CD14-positive monocyte (primary cell): Measurements from ENCODE around the gene TARBP1. TPM values are rescaled to one million over a fixed set of nuclear protein-coding genes. Genes with fewer than 3 reads are reported as not detected.

ENCODE experiments used
- DNase-seq, 3 donors: peaks; one replicate each; pipeline ENCODE4 v3.0.0-alpha.2; 2011 to 2022
- H2AFZ ChIP-seq: 2 replicates; pipeline ENCODE4 v1.6.0; 2012; ENCODE audit warnings: mild to moderate bottlenecking, low read depth, low read length, inconsistent platforms; ENCODE audit not compliant: insufficient read depth, poor library complexity, severe bottlenecking
- H3K27ac ChIP-seq, 2 donors: 1 replicate in 1 of 2; 2 replicates in 1 of 2; pipeline ENCODE4 v1.5.1; 2012 to 2013; ENCODE audit warnings: low read length in 2 of 2, control low read depth in 1 of 2, inconsistent platforms in 1 of 2, low read depth in 1 of 2, mild to moderate bottlenecking in 1 of 2
- H3K27me3 ChIP-seq, 2 donors: one replicate each; pipeline versions ENCODE4 v1.6.0 to v1.6.1; 2011 to 2013; ENCODE audit warnings: low read length in 2 of 2; ENCODE audit not compliant: control insufficient read depth in 2 of 2, insufficient read depth in 2 of 2
- H3K36me3 ChIP-seq, 2 donors: replicated peaks in 1 of 2; 1 replicate in 1 of 2; 2 replicates in 1 of 2; pipeline versions ENCODE4 v1.5.1 to v1.6.1; 2012 to 2013; ENCODE audit warnings: low read length in 2 of 2, control low read depth in 1 of 2, inconsistent platforms in 1 of 2, mild to moderate bottlenecking in 1 of 2; ENCODE audit not compliant: insufficient read depth in 2 of 2, control insufficient read depth in 1 of 2
- H3K4me1 ChIP-seq, 2 donors: 1 replicate in 1 of 2; 2 replicates in 1 of 2; pipeline versions ENCODE4 v1.5.1 to v1.6.1; 2012 to 2013; ENCODE audit warnings: low read length in 2 of 2, control low read depth in 1 of 2, inconsistent platforms in 1 of 2, mild to moderate bottlenecking in 1 of 2, moderate library complexity in 1 of 2; ENCODE audit not compliant: insufficient read depth in 2 of 2, control insufficient read depth in 1 of 2
- H3K4me2 ChIP-seq: replicated peaks from 2 replicates; pipeline ENCODE3; 2012; ENCODE audit warnings: low read length, moderate library complexity, mild to moderate bottlenecking; ENCODE audit not compliant: poor library complexity, severe bottlenecking; ENCODE audit errors: extremely low read depth
- H3K4me3 ChIP-seq, 3 experiments: fragments of 200-600 bp in 1 of 3; sonication (generic) in 1 of 3; replicated peaks in 1 of 3; 1 replicate in 2 of 3; 2 replicates in 1 of 3; pipeline ENCODE4 v1.5.1; 2011 to 2013; ENCODE audit warnings: low read length in 3 of 3, mild to moderate bottlenecking in 3 of 3, control low read depth in 2 of 3, low read depth in 2 of 3, inconsistent platforms in 1 of 3, moderate library complexity in 1 of 3
- H3K79me2 ChIP-seq: 2 replicates; pipeline ENCODE4 v1.6.0; 2012; ENCODE audit warnings: mild to moderate bottlenecking, control low read depth, inconsistent platforms, low read length, moderate library complexity; ENCODE audit not compliant: insufficient read depth
- H3K9ac ChIP-seq: 2 replicates; pipeline ENCODE4 v1.6.0; 2017; ENCODE audit warnings: low read length, mild to moderate bottlenecking; ENCODE audit not compliant: insufficient read depth, poor library complexity, severe bottlenecking
- H3K9me3 ChIP-seq, 2 donors: replicated peaks in 1 of 2; 1 replicate in 1 of 2; 2 replicates in 1 of 2; pipeline versions ENCODE4 v1.5.1 to v1.6.1; 2012 to 2013; ENCODE audit warnings: low read length in 2 of 2, control low read depth in 1 of 2; ENCODE audit not compliant: control insufficient read depth in 1 of 2, insufficient read depth in 1 of 2
- H4K20me1 ChIP-seq: 2 replicates; pipeline ENCODE4 v1.6.0; 2012; ENCODE audit warnings: mild to moderate bottlenecking, low read length, control low read depth, moderate library complexity; ENCODE audit not compliant: insufficient read depth
- H3K27ac Mint-ChIP-seq, 7 donors: one replicate each; pipeline ENCODE4 v1.8.0; 2020; ENCODE audit warnings: mild to moderate bottlenecking in 7 of 7, mixed read lengths in 7 of 7, moderate library complexity in 6 of 7, inconsistent platforms in 2 of 7
- H3K27me3 Mint-ChIP-seq, 3 donors: one replicate each; pipeline ENCODE4 v1.8.0; 2021 to 2022; ENCODE audit warnings: low read depth in 3 of 3, mild to moderate bottlenecking in 3 of 3, mixed read lengths in 3 of 3, moderate library complexity in 3 of 3, inconsistent platforms in 1 of 3
- H3K36me3 Mint-ChIP-seq, 2 donors: one replicate each; pipeline ENCODE4 v1.8.0; 2020; ENCODE audit warnings: mixed read lengths in 2 of 2, inconsistent platforms in 1 of 2, mild to moderate bottlenecking in 1 of 2
- H3K4me1 Mint-ChIP-seq: one replicate; pipeline ENCODE4 v1.8.0; 2020; ENCODE audit warnings: mild to moderate bottlenecking, mixed read lengths
- H3K4me3 Mint-ChIP-seq, 2 donors: one replicate each; pipeline ENCODE4 v1.8.0; 2020; ENCODE audit warnings: mild to moderate bottlenecking in 2 of 2, mixed read lengths in 2 of 2, moderate library complexity in 1 of 2
- H3K9me3 Mint-ChIP-seq, 7 donors: one replicate each; pipeline ENCODE4 v1.8.0; 2020 to 2022; ENCODE audit warnings: mixed read lengths in 7 of 7, mild to moderate bottlenecking in 6 of 7, moderate library complexity in 6 of 7, inconsistent platforms in 2 of 7
- WGBS: methylation state at CpG from one replicate; pipeline ENCODE4 v1.1.5; 2013; ENCODE audit warnings: missing lambda C conversion rate; ENCODE audit not compliant: insufficient coverage; 5-methylcytosine and 5-hydroxymethylcytosine counted together
- intact Hi-C, 2 donors: fragments of 100-400 bp; cut with micrococcal nuclease; formaldehyde crosslinking; loops; one replicate each; pipeline versions ENCODE4 v1.15.0 to v1.15.1; 2023
- polyA plus RNA-seq, 3 donors: library from polyadenylated mRNA; depleted of rRNA in 1 of 3; unstranded in 2 of 3; stranded (reverse) in 1 of 3; fragments of 300-500 nt in 2 of 3; fragments of >200 nt in 1 of 3; fragmentation: Illumina TruSeq in 2 of 3; gene quantifications; 1 replicate in 2 of 3; 2 replicates in 1 of 3; pipeline ENCODE4 v1.2.3, GENCODE V29; 2012 to 2021
- TF ChIP-seq, protein P1 (sequence below): fragments of 200-600 bp; IDR thresholded peaks from one replicate; pipeline ENCODE4 v1.8.0; 2022; ENCODE audit warnings: antibody characterized with exemption, mild to moderate bottlenecking

TARBP1 gene
- polyA plus RNA-seq, 3 donors: 1.4 to 30.9 (median 3.2) TPM

DNA sequence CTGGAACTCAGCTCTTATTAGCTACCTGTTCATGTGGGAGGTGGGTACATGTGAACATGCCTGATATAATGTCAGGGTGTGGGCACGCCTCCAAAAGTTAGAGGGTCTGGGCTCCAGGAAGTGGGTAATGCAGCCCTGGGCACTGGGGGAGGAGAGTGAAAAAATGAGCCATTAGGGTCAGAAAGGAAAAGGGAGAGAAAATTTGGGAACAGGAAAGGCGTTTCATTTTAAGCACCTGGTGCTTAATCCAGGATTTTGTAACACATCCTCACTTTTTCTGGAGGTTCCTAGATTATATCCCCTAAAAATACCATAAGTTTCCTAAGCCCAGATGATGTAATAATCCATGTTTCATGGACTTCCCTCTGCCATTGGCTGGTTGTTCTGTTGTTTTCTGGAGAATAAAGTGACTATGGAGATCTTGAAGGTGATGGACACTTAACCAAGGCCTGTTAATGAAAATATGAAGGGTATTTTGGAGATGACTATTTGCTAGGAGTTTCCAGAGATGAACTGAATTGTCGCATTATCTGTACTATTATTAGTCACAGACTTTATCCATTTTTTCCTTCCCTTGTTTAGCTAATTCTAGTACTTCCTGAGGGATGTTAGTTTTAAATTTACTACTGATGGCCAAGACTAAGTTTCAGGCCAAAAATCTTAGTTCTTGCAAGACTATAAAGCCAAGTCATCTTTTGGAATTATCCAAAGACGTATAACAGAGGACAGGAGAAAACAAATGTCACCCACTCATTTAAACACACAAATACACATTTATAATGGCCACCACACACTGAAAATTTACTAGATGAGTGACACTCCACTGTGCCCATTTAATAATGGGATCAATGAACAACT lies 24.4 kb upstream of the TARBP1 start:
- DNase-seq: no peak
- Mint-ChIP-seq H3K27me3 (no peaks in the 10 kb centered on the region), H3K4me1 (peaks cover 46% of the 10 kb centered on the region), H3K27ac (no peak overlapping the region), H3K9me3 (no peaks in the 10 kb centered on the region), H3K4me3 (no peak overlapping the region), H3K36me3 (no peaks in the 10 kb centered on the region)
- intact Hi-C loops: loop anchor here in 1 of 2 donors (5.0 kb wide), 1 partner anchor 39 kb away; no protein-coding TSS in a partner anchor
- Histone ChIP-seq H3K4me2 (no peak overlapping the region), H3K27me3 (no peaks in the 10 kb centered on the region), H3K9ac (no peak overlapping the region), H2AFZ (no peak overlapping the region), H3K27ac (no peak overlapping the region), H3K4me1 (peaks cover 38 to 42% of the 10 kb centered on the region in 2 donors), H4K20me1 (no peaks in the 10 kb centered on the region), H3K36me3 (no peaks in the 10 kb centered on the region), H3K9me3 (no peaks in the 10 kb centered on the region), H3K4me3 (no peak overlapping the region), H3K79me2 (no peaks in the 10 kb centered on the region)
- 71% methylated on average over 1 of the region's 4 CpGs for WGBS
- TF ChIP-seq, protein P1, sequence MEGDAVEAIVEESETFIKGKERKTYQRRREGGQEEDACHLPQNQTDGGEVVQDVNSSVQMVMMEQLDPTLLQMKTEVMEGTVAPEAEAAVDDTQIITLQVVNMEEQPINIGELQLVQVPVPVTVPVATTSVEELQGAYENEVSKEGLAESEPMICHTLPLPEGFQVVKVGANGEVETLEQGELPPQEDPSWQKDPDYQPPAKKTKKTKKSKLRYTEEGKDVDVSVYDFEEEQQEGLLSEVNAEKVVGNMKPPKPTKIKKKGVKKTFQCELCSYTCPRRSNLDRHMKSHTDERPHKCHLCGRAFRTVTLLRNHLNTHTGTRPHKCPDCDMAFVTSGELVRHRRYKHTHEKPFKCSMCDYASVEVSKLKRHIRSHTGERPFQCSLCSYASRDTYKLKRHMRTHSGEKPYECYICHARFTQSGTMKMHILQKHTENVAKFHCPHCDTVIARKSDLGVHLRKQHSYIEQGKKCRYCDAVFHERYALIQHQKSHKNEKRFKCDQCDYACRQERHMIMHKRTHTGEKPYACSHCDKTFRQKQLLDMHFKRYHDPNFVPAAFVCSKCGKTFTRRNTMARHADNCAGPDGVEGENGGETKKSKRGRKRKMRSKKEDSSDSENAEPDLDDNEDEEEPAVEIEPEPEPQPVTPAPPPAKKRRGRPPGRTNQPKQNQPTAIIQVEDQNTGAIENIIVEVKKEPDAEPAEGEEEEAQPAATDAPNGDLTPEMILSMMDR: no peak

DNA sequence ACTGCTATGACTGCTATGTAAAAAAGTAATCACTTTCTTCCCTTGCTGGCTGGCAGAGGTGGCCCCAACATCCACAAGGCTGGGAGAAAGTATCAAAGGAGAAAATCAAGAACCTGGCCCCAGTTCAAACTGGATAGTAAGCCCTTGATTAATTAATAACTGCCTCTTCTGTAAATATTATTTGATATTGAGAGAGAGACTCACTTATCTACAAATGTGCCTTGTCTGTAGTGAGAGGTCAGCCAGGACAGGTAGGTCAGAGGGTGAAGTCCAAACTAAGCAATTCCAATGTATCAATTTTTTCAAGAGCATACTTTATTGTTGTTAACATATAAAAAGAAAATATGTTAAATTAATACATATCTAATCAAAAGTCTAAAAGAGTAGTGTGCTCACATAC lies 23.8 kb upstream of the TARBP1 start:
- no peak overlapping the region for H3K9ac ChIP-seq
- Mint-ChIP-seq H3K4me3 (no peak overlapping the region), H3K27ac (no peak overlapping the region), H3K9me3 (no peaks in the 10 kb centered on the region), H3K36me3 (no peaks in the 10 kb centered on the region), H3K4me1 (peaks cover 49% of the 10 kb centered on the region), H3K27me3 (no peaks in the 10 kb centered on the region)
- no peak overlapping the region for H3K27ac ChIP-seq
- intact Hi-C loops: loop anchor here in 1 of 2 donors (5.0 kb wide), 1 partner anchor 40 kb away; no protein-coding TSS in a partner anchor
- H2AFZ ChIP-seq: no peak overlapping the region
- H3K9me3 ChIP-seq: no peaks in the 10 kb centered on the region
- H3K4me1 ChIP-seq: peaks cover 36 to 48% of the 10 kb centered on the region in 2 donors
- no peaks in the 10 kb centered on the region for H3K79me2 ChIP-seq
- H3K4me3 ChIP-seq: no peak overlapping the region
- H3K4me2 ChIP-seq: no peak overlapping the region
- TF ChIP-seq, protein P1: no peak
- no peaks in the 10 kb centered on the region for H3K36me3 ChIP-seq
- H4K20me1 ChIP-seq: no peaks in the 10 kb centered on the region
- no peak for DNase-seq
- H3K27me3 ChIP-seq: no peaks in the 10 kb centered on the region
